ENCODE results near the gene SIPA1L3. TPM values are rescaled to one million over a fixed set of nuclear protein-coding genes. Genes with fewer than 3 reads are reported as not detected.

SIPA1L3 gene
- total and polyA plus RNA-seq, 2 experiments from 2014 or later, result 9.3 to 30.3 TPM

- Histone ChIP-seq H3K27ac (no peak overlapping the region), H3K4me1 (ENCODE audit: low read depth) (no peaks in the 10 kb centered on the region), H3K27me3 (no peaks in the 10 kb centered on the region), H3K4me3 (no peak overlapping the region), H3K36me3 (no peaks in the 10 kb centered on the region), H3K9me3 (ENCODE audit: low read depth) (no peaks in the 10 kb centered on the region)
- no peak for TF ChIP-seq CTCF (IDR thresholded peaks at IDR 0.05; ENCODE audit: low read depth, low read length)
- DNase-seq (ENCODE audit: low read depth in 1 of 2, low spot score in 1 of 2), result no peak
Observed at GRCh38 chr19:38195237-38195636, 288.2 kb downstream of the SIPA1L3 start.

- H3K9me3 ChIP-seq (ENCODE audit: low read depth), result no peaks in the 10 kb centered on the region
- H3K36me3 ChIP-seq, result no peaks in the 10 kb centered on the region
- H3K4me3 ChIP-seq, result no peak overlapping the region
- H3K27me3 ChIP-seq, result no peaks in the 10 kb centered on the region
- H3K4me1 ChIP-seq (ENCODE audit: low read depth), result no peaks in the 10 kb centered on the region
- TF ChIP-seq CTCF (IDR thresholded peaks at IDR 0.05; ENCODE audit: low read depth, low read length), result no peak
- H3K27ac ChIP-seq, result no peak overlapping the region
- DNase-seq (ENCODE audit: low read depth in 1 of 2, low spot score in 1 of 2), result no peak
Observed at GRCh38 chr19:38196245-38196837, 289.3 kb downstream of the SIPA1L3 start.

GRCh38 chr19:38196948-38197656 is 290.1 kb downstream of the SIPA1L3 start:
- no peak for DNase-seq (ENCODE audit: low read depth in 1 of 2, low spot score in 1 of 2)
- Histone ChIP-seq H3K27me3 (no peaks in the 10 kb centered on the region), H3K27ac (no peak overlapping the region), H3K4me1 (ENCODE audit: low read depth) (no peaks in the 10 kb centered on the region), H3K4me3 (no peak overlapping the region), H3K9me3 (ENCODE audit: low read depth) (no peaks in the 10 kb centered on the region), H3K36me3 (no peaks in the 10 kb centered on the region)
- TF ChIP-seq CTCF (IDR thresholded peaks at IDR 0.05; ENCODE audit: low read depth, low read length), result no peak

- DNase-seq (ENCODE audit: low read depth in 1 of 2, low spot score in 1 of 2), result no peak
- no peaks in the 10 kb centered on the region for H3K4me1 ChIP-seq (ENCODE audit: low read depth)
- no peak overlapping the region for H3K4me3 ChIP-seq
- H3K27me3 ChIP-seq, result no peaks in the 10 kb centered on the region
- no peaks in the 10 kb centered on the region for H3K9me3 ChIP-seq (ENCODE audit: low read depth)
- H3K36me3 ChIP-seq, result no peaks in the 10 kb centered on the region
- H3K27ac ChIP-seq, result no peak overlapping the region
- TF ChIP-seq CTCF (IDR thresholded peaks at IDR 0.05; ENCODE audit: low read depth, low read length), result no peak
Observed at GRCh38 chr19:38197937-38198704, 291.1 kb downstream of the SIPA1L3 start.

- H3K9me3 ChIP-seq (ENCODE audit: low read depth), result no peaks in the 10 kb centered on the region
- no peak for TF ChIP-seq CTCF (IDR thresholded peaks at IDR 0.05; ENCODE audit: low read depth, low read length)
- H3K4me1 ChIP-seq (ENCODE audit: low read depth), result no peaks in the 10 kb centered on the region
- no peak for DNase-seq (ENCODE audit: low read depth in 1 of 2, low spot score in 1 of 2)
- H3K27me3 ChIP-seq, result no peaks in the 10 kb centered on the region
- no peak overlapping the region for H3K27ac ChIP-seq
- no peaks in the 10 kb centered on the region for H3K36me3 ChIP-seq
- no peak overlapping the region for H3K4me3 ChIP-seq
Observed at GRCh38 chr19:38199340-38199739, 292.3 kb downstream of the SIPA1L3 start.
